Fibroblast of lung (primary cell): Measurements from ENCODE around the gene LDLRAD4. TPM values are rescaled to one million over a fixed set of nuclear protein-coding genes. Genes with fewer than 3 reads are reported as not detected.

ENCODE experiments used
- DNase-seq, 2 donors: peaks; one replicate each; pipeline versions ENCODE4 v3.0.0 to v3.0.0-alpha.2; 2010; ENCODE audit warnings: low read depth in 2 of 2
- H2AFZ ChIP-seq: 2 replicates; pipeline ENCODE4 v1.5.1; 2012; ENCODE audit warnings: low read length, control low read depth, inconsistent platforms
- H3K27ac ChIP-seq: 2 replicates; pipeline ENCODE4 v1.5.1; 2011; ENCODE audit warnings: low read length, control low read depth; ENCODE audit not compliant: insufficient read depth
- H3K27me3 ChIP-seq: 2 replicates; pipeline ENCODE4 v1.5.1; 2011; ENCODE audit warnings: mild to moderate bottlenecking, low read length; ENCODE audit not compliant: control insufficient read depth, insufficient read depth
- H3K36me3 ChIP-seq: 2 replicates; pipeline ENCODE4 v1.5.1; 2011; ENCODE audit warnings: low read length; ENCODE audit not compliant: control insufficient read depth, insufficient read depth
- H3K4me1 ChIP-seq: 2 replicates; pipeline ENCODE4 v1.5.1; 2011; ENCODE audit warnings: low read length; ENCODE audit not compliant: control insufficient read depth, insufficient read depth; ENCODE audit errors: extremely low read depth
- H3K4me2 ChIP-seq: 2 replicates; pipeline ENCODE4 v1.5.1; 2011; ENCODE audit warnings: low read length, control low read depth; ENCODE audit not compliant: insufficient read depth; ENCODE audit errors: extremely low read depth
- H3K4me3 ChIP-seq, 4 experiments: fragments of 200-600 bp in 1 of 4; sonication (generic) in 1 of 4; replicated peaks in 1 of 4; 2 replicates each; pipeline ENCODE4 v1.5.1; 2011 to 2016; ENCODE audit warnings: low read length in 4 of 4, low read depth in 3 of 4, mild to moderate bottlenecking in 3 of 4, control low read depth in 2 of 4, inconsistent platforms in 1 of 4, mixed read lengths in 1 of 4; ENCODE audit not compliant: insufficient read depth in 1 of 4; ENCODE audit errors: control extremely low read depth in 1 of 4
- H3K79me2 ChIP-seq: 2 replicates; pipeline ENCODE4 v1.5.1; 2012; ENCODE audit warnings: mild to moderate bottlenecking, low read length, inconsistent platforms; ENCODE audit not compliant: control insufficient read depth, insufficient read depth
- H3K9ac ChIP-seq: 2 replicates; pipeline ENCODE4 v1.5.1; 2011; ENCODE audit warnings: mild to moderate bottlenecking, low read length, control low read depth; ENCODE audit not compliant: insufficient read depth
- H3K9me3 ChIP-seq: 2 replicates; pipeline ENCODE4 v1.5.1; 2012; ENCODE audit warnings: low read depth, low read length; ENCODE audit not compliant: control insufficient read depth, insufficient read depth
- H4K20me1 ChIP-seq: 2 replicates; pipeline ENCODE4 v1.5.1; 2011; ENCODE audit warnings: low read length; ENCODE audit not compliant: control insufficient read depth, insufficient read depth; ENCODE audit errors: extremely low read depth
- CTCF ChIP-seq, 2 donors: IDR thresholded peaks in 1 of 2; conservative IDR thresholded peaks in 1 of 2; 1 replicate in 1 of 2; 2 replicates in 1 of 2; pipeline ENCODE4 v1.5.1; 2011 to 2012; ENCODE audit warnings: low read length in 2 of 2, control low read depth in 1 of 2, inconsistent platforms in 1 of 2, low read depth in 1 of 2, mild to moderate bottlenecking in 1 of 2
- EZH2 ChIP-seq: IDR thresholded peaks from 2 replicates; pipeline ENCODE4 v1.5.1; 2012; ENCODE audit warnings: low read length, control low read depth, mild to moderate bottlenecking; ENCODE audit errors: missing control alignments
- polyA plus RNA-seq, 2 donors: library from polyadenylated mRNA; depleted of rRNA in 1 of 2; stranded (reverse) in 1 of 2; unstranded in 1 of 2; fragments of >200 nt; gene quantifications; 2 replicates each; pipeline ENCODE4 v1.2.1, GENCODE V29; 2011 to 2012; ENCODE audit warnings: missing spikeins in 1 of 2
- total RNA-seq: library from RNA; depleted of rRNA; stranded (reverse); fragments of >200 nt; gene quantifications from 2 replicates; pipeline ENCODE4 v1.2.1, GENCODE V29; 2014

Gene LDLRAD4
- total and polyA plus RNA-seq, 2 donors (not counting 1 experiment from before 2014, with no cell fraction given) = not detected

- no peak for DNase-seq
- no peak overlapping the region for H3K27ac ChIP-seq
- H3K36me3 ChIP-seq = no peaks in the 10 kb centered on the region
- no peak overlapping the region for H2AFZ ChIP-seq
- no peaks in the 10 kb centered on the region for H4K20me1 ChIP-seq
- no peak overlapping the region for H3K4me2 ChIP-seq
- no peak overlapping the region for H3K9ac ChIP-seq
- no peaks in the 10 kb centered on the region for H3K79me2 ChIP-seq
- H3K9me3 ChIP-seq = no peaks in the 10 kb centered on the region
- H3K4me1 ChIP-seq = no peaks in the 10 kb centered on the region
- H3K4me3 ChIP-seq = no peak overlapping the region
- no peaks in the 10 kb centered on the region for H3K27me3 ChIP-seq
- TF ChIP-seq CTCF (conservative IDR thresholded peaks at IDR 0.05 in 1 of 2, IDR thresholded peaks at IDR 0.05 in 1 of 2; ENCODE audit: low read depth in 1 of 2, low read length in 2 of 2) = no peak
These were observed 19.1 kb downstream of the LDLRAD4 start for GRCh38 chr18:13237641-13238040.

- Histone ChIP-seq H3K4me3 (no peak overlapping the region), H3K4me2 (no peak overlapping the region), H3K27ac (no peak overlapping the region), H3K79me2 (no peaks in the 10 kb centered on the region), H3K27me3 (no peaks in the 10 kb centered on the region), H3K9ac (no peak overlapping the region), H2AFZ (no peak overlapping the region), H3K4me1 (no peaks in the 10 kb centered on the region), H3K36me3 (no peaks in the 10 kb centered on the region), H3K9me3 (no peaks in the 10 kb centered on the region), H4K20me1 (no peaks in the 10 kb centered on the region)
- no peak for DNase-seq
- TF ChIP-seq CTCF (conservative IDR thresholded peaks at IDR 0.05 in 1 of 2, IDR thresholded peaks at IDR 0.05 in 1 of 2; ENCODE audit: low read depth in 1 of 2, low read length in 2 of 2) (no peak), EZH2 (no peak)
These were observed 20.8 kb downstream of the LDLRAD4 start for GRCh38 chr18:13239171-13239956.

GRCh38 chr18:13240060-13240725, 21.6 kb downstream of the LDLRAD4 start:
- Histone ChIP-seq H2AFZ (no peak overlapping the region), H4K20me1 (no peaks in the 10 kb centered on the region), H3K4me1 (no peaks in the 10 kb centered on the region), H3K9ac (no peak overlapping the region), H3K36me3 (no peaks in the 10 kb centered on the region), H3K79me2 (no peaks in the 10 kb centered on the region), H3K4me3 (no peak overlapping the region), H3K27me3 (no peaks in the 10 kb centered on the region), H3K9me3 (no peaks in the 10 kb centered on the region), H3K27ac (no peak overlapping the region), H3K4me2 (no peak overlapping the region)
- TF ChIP-seq EZH2 (no peak), CTCF (conservative IDR thresholded peaks at IDR 0.05 in 1 of 2, IDR thresholded peaks at IDR 0.05 in 1 of 2; ENCODE audit: low read depth in 1 of 2, low read length in 2 of 2) (no peak)
- no peak for DNase-seq
